NCI-H187 (cell line): ENCODE measurements around the gene M1AP.
"Not testable (repeated sequence)": the region's sequence is repeated elsewhere in the genome, so short reads cannot be mapped to it uniquely, and the experiment has no call there.

ENCODE experiments used
- DNase-seq, 2 experiments: peaks; one replicate each; lab custom pipeline; 2025; lab: John Stamatoyannopoulos, UW

Gene M1AP

DNA sequence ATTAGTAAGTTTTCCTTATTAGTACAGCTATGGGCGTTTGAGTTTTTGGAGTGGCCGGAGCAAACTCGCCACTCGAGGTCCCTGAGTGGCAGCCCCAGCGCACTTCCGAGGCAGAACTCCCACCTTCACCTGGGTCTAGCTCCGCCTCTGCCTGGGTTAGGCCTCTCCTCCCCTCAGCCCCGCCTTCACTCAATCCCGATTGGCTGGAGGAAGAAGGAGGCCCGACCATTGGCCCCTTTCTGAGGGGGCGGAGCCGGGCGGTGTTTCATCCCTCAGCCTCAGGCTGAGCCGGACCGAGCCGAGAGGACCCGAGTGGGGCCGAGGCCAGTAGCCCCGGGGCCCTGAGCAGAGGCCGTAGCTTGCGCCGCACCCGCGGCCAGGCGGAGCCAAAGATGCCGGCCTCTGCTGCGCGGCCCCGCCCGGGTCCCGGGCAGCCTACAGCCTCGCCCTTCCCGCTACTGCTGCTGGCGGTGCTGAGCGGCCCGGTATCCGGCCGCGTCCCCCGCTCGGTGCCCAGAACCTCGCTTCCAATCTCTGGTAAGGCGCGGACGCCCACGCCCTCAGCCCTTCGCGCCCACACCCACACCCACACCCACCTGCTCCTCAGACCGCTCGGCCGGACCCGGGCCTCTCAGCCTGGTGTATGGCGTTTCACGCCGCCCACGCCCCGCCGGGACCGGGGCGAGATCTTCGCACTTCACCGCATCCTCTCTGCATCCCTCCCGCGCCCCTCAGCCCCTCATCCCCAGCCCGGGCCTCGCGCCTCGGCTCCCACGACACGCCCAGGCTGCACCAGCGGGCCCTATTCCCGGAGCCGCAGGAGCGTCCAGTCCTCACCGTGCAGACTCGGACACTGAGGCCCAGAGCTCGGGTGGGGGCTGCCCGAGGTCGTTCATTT lies 6.1 kb upstream of the M1AP start, which contains the start of gene SEMA4F:
SEMA4F (plus strand) TSS at position 263 of the 898 bp plus-strand sequence; CDS start at position 393, 130 bp downstream.
- DNase-seq, result peak; percentile 87 to 88

DNA sequence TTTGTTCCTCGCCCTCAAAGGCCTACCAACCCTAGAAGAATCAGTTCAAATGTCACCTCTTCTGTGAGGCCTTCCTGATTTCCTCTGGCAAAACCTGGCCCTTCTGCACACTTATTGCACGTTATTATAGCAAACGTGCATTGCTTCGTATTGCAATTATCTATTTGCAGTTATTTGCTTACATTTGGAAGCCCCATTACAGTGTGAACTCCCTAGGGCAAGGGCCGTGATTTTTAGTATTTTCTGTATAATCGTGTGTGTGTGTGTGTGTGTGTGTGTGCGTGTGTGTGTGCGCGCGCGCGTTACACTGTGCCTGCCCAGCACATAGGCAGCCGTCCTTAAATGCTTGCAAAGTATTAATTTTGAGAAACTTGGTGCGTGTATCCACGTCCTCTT lies 5.5 kb upstream of the M1AP start:
- DNase-seq, result no peak

DNA sequence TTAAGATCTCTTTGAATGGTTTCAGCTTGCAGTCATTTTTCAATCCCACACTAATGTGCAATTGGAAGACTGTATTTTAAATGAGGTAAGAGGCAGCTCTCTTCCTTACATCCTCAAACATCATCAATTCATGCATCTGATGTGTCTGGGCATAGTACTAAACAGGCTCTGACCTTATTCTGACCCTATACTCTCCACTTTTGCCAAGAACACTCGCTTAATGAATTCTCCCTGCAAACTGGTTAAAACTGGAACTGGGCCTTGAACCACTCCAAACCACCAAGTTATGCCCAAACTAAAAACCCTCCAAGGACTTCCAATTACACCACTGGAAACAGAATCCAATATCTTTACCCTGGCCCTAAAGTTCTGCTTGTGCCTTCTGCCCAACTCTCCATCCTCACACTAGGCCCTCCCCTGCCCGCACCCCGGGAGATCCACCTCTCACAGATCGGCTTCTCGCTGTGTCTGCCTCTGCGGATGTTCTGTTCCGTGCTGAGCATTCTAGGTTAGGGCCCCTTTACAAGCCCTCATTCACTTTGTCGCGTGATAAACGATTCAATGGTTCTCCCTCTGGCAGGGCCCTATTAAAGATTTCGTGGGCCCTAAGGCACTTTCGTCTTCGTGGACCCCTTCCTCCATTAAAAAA lies 1.2 kb downstream of the M1AP start:
- DNase-seq, result no peak

DNA sequence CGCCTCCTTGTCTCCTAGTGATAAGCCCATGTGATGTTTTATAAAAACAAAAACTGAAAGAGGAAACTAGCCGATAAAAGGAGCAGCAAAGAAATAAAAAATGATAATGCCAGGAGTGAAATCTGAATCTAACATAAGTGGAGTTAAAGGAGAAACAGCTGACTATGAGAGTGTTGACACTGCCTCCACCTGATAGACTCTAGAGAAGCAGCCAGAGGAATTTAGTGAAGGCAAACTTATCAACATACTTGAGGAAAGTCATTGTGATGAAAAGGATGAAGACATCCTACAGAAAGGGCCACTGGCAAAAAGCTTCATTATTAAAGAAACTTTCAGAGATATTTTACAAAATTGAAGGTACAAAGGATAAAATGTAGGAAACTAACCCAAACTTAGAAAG lies 1.9 kb downstream of the M1AP start:
- DNase-seq, result no peak

DNA sequence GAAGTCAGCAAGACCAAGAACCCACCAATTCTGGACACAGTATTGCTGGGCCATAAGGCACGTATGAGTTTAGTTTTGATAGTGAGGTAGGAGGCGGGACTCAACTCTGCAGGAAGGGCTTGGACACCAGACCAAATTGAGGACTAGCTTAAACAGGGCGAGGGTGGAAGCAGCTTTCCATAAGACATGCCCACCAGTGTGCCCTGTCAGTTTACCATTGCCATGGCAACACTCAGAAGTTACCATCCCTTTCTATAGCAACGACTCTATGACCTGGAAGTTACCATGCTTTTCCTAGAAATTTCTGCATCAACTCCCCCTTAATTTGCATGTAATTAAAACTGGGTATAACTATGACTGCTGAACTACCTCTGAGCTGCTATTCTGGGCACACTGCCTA lies 2.8 kb downstream of the M1AP start:
- DNase-seq, result no peak

DNA sequence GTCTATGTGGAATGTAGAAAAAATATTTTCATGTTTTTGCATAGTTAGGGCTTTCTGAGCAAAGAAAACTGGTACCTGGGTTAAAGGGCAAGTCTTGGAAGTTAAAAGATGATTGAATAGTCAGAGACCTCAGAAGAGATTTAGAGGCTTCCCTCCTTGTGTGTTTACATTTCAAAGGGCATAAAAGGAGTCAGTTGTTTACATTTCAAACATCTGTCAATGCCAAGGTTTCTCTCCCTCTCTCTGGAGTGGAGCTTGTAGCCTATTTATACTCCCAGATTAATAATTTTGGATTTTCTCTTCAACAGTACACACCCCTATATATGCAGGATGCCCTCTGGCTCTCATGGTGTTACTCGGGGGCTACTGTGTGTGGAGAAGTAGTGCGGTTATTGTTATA lies 8.6 kb downstream of the M1AP start:
- no peak for DNase-seq

DNA sequence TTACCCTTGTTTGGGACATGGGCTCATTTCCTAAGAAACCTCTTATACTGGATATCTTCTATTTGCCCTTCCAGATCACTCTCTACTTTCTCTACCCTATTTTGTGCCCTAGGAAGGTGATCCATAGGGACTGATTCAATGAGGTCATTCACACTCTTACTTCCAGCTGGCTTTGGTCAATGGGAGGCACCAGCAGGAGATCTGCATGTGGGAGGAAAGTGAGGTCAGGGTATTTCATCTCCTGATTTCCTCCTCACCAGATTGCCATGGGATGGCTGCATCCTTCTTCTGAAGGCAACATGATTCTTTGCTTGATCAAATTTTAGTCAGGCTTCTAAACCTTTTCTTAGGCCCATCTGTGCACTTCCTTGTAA lies 15.2 kb downstream of the M1AP start:
- DNase-seq, result no peak

DNA sequence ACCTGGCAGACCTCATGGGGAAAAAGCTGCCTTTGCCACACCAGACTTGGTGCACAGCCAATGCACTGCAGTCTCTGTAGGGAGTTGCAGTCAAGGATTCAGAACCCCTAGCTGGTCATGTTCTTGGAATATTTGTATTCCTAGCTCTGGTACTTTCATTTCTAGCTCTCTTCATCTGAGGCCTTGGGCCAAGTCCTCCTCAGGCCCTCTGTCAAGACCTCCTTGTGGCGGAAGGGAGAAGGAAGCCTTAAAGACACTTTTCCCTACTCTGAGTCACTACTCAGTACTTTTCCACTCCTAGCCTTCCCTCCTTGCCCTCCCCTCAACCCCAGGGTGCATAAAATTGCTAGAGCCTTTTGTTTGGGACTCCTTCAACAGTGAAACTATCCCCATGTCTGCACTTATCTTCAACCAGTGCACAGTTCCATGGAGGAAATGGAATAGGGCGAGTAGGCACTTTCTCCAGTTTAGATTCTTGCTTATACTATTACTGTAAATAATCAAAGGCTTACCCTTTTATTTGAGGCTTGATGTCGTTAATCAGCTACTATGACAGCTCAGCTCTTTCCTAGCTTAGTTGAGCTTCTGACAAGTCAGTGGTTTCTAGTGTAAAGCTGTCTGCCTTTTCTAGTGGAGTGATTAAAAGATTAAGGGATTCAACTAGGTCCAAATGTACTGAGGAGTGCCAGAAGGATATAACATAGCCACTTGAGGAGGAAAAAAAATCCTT lies 15.8 kb downstream of the M1AP start:
- DNase-seq, result no peak

DNA sequence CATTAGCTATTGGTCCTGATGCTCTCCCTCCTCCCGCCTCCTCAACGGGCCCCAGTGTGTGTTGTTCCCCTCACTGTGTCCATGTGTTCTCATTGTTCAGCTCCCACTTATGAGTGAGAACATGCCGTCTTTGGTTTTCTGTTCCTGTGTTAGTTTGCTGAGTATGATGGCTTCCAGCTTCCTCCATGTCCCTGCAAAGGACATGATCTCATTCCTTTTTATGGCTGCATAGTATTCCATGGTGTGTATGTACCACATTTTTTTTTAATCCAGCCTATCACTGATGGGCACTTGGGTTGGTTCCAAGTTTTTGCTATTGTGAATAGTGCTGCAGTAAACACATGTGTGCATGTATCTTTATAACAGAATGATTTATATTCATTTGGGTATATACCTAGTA lies 17.7 kb downstream of the M1AP start:
- DNase-seq, result not testable (repeated sequence)

DNA sequence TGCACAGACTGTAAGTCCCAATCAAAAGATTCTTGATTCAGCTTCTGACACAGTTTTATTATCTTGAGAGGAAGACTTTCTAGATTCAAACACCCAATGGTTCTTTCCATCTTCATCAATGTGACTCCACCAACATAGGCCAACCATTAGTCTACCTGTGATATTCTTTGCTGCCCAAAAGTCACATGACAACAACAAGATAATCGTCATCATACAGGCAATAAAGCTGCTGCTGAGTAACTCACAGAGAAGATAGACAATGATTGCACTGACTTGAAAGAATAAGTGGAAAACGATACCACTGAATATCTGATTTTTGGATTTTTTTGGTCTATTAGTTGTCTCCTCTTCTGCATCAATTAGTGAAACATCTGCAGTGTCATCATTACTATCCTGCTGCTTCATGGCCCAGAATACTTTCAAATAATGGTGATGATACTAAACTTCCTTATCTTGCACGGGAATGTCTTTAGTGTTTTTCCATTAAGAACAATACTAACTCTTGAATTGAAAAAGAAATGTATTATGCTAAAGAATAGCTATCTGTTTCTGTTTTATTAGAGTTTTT lies 19.5 kb downstream of the M1AP start:
- DNase-seq, result no peak

DNA sequence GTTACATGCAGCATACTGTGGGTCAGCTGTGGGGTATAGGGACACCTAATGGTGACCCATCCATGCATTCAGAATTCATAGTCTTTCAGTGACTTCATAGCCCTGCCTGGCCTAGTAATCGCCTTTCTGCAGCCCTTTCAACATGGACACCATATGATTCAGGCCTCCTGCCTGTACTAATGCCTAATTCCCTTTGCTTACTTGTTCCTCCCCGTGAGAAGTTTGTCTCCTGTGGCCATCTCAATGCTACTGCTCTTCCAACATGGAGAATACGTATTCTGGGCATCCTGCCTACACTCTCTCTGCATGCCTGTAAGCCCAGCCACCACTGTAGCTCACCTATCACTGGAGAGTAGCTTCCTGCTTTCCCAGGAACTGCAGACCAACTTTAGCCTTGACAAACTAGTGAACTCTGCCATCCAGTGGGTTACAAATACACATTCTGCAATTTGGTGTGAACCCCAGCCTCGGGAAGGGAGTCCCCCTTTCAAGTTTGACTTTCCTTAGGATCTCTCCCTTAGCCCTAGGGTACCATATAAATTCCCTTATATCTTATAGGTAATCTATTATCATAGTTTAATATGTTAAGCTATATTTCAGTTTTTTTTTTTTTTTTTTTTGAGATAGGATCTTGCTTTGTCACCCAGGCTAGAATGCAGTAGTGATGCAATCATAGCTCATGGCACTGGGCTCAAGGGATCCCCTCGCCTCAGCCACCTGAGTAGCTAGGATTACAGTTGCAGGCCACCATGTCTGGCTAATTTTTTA lies 22.3 kb downstream of the M1AP start:
- DNase-seq, result no peak

DNA sequence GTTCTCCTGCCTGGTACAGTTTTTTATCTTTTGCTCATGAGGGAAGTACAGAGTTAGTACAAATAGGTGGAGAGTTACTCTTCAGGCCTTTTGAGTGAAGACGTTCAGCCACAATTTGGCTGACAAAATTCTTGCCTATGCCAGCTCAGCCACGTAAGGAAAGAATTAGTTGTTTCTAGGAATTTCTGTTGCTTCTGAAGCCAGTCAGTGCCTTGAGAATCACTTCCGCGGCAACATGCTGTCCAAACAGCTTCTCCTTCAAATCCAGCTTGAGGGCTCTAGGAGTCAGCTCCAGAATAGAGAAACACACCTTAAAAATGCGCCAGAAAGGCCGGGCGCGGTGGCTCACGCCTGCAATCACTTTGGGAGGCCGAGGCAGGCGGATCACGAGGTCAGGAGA lies 27.5 kb downstream of the M1AP start:
- no peak for DNase-seq

DNA sequence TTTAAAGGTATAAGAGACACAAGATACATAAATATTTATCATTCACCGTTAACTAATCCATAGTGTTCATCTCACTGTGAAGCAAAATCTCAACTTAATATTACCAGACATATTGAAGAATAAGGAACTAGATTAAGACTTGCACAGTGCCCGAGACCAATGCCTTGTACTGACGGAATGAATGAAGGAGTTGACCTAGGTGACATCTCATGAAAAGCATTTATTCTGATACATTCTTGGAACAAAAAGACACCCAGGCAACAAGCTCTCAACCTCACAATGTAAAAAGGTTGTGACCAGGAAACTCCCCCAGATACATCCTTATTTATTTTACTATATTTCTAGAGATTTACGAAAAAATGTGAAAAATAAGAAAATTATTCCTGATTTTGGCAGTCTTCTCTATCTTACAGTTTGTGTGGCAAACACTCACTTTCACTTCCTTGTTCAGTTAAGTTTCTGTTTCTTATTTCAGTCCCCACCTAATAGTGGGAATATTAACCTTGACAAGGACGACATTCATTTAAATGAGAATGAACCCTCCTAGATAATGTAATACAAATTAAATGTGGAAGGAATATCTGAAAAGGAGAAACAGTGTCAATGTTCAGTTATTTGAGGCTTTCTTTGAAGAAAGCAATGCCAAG lies 28.4 kb downstream of the M1AP start:
- no peak for DNase-seq

DNA sequence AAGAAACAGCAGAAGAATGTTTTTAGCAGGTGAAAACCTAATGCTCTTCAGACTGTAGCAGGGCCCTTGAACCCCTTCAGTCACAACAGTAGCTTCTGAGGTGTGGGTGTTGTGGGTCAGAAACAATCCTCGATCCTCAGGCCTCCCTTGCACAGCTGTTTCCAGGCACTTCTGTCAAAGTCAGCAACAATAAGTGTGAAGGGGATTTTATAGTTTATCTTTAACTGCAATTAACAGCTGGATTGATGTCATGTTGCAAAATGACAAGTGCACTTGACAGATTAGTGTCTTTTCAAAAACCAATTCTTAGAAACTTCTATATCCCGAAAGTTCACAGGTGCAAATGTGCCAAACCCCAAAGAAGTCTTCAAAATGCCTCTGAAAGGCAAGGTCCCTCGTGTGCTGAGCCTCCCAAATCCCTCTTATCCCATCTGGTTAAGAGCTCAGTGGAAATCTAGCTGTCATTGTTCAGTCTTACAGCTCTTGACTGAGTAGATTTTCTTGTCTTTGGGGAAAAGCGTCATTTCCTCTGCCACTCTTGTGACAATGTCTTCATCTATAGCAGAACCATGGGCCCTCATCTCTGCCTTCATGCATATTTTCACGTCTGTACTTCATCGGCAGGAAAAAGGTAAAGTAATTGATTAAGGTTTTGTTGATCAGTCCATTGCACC lies 29.6 kb downstream of the M1AP start:
- DNase-seq, result no peak

DNA sequence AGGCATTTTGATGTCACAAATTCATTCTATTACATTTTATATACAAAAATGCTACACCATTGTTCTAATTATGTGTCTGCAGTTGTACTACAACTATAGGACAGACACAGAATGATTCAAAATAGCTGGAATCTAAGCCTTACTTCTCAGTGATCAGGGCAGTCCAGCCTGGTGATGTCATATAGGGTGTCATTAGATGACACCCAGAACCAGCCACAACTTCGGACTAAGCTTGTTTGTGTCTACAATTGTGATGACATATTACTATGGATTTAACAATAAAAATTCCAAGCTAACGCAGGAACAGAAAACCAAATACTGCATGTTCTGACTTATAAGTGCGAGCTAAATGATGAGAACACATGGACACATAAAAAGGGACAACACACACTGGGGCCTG lies 31.0 kb downstream of the M1AP start:
- DNase-seq, result no peak

DNA sequence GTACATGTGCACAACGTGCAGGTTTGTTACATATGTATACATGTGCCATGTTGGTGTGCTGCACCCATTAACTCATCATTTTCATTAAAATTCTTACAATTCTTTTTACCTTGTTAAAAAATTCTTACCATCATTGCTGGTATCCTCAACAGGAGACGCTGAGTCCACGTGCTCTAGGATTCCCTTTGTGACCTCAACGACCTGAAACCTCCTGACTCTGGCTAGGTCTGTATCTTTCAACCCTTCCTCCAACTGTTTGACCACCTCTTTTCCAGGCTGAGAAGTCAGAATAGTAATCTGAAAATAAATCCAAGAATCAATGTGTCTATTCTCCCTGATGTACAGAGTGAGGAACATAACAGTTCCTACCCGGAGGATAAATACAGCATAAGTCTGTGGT lies 41.2 kb downstream of the M1AP start:
- no peak for DNase-seq

DNA sequence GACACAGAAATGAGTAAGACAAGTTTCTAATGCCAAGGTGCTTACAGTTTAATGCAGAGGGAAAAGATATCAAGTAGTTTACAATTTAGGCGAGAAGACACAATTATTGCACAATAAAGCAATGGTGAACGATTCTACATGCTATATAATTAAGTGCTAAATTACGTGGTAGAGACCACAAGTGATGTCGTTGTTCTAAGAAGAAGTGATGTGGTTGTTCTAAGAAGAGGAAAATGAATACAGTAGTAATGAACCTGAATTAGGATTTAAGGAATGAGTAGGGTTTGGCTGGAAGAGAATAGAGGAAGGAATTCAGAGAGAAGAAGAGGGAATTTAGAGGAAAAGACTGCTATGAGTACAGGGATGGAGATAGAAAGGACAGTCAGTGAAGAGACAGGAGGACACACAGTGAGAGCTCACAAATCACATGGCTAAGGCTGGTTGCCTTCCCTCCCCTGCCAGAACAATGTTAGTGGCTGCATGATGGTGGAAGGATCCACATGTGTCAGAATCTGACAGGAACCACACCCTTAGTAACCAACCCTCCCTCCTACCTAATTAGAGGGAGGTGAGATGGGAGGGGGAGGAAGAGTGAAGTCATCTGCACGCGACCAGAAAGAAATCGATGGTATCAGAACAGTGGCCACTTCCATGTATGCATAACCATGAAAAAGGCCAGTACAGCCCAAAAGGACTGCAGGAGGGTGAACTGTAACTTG lies 44.7 kb downstream of the M1AP start:
- no peak for DNase-seq

DNA sequence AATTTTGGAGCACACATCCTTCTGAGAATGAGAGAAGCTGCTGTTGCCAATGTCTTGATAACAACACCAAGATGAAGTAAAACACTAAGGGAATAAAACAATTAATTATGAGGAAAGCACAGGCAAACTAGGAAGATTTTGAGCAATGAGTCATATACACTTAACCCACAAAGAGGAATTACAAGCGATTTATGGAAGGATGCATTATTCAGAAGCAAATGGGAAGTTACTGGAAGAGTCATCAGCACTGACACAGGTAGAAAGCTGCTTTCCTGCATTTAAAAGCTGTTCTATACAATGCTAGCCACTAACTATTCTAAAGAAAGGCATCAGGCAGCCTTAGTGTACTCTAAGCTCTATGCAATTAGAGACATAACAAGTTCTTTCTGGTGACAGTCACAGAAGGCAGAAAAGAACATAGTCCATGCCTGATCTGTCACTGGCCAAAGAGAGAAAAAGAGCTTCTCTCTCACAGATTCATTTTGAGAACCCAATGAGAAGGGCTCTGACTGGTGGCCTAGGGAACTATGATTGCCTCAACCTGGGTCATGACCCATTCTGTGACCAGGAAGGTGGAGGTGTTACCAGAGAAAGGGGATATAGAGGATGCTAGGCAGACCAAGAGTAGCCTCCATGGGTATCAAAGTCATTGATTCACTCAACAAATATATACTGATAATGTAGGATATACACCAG lies 45.4 kb downstream of the M1AP start:
- DNase-seq, result no peak

DNA sequence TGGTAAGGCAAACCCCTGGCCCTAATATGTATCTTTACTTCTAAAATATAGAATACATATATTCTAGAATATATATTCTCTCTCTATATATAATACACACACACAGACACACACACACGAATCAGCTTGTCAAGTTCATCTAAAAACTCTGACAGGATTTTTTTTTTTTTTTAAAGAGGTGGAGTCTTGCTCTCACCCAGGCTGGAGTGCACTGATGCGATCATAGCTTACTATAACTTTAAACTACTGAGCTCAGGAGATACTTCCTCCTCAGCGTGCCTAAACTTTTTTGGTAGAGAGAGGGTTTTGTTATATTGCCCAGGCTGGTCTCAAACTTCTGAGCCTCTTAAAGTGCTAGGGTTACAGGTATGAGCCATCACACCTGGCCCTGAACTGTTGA lies 48.5 kb downstream of the M1AP start:
- DNase-seq, result no peak
